ENCODE measurements around the gene OOSP1.

GRCh38 chr11:59954219-59954847 is 16.1 kb downstream of the OOSP1 start:
- no peak for TF ChIP-seq EZH2 (IDR thresholded peaks at IDR 0.05; ENCODE audit: insufficient read depth, poor library complexity, severe bottlenecking)
- TF ChIP-seq EZH2phosphoT487 (IDR thresholded peaks at IDR 0.05; ENCODE audit: insufficient read depth, low read depth) = no peak
